Measurements from ENCODE around the gene CDH6.

DNA sequence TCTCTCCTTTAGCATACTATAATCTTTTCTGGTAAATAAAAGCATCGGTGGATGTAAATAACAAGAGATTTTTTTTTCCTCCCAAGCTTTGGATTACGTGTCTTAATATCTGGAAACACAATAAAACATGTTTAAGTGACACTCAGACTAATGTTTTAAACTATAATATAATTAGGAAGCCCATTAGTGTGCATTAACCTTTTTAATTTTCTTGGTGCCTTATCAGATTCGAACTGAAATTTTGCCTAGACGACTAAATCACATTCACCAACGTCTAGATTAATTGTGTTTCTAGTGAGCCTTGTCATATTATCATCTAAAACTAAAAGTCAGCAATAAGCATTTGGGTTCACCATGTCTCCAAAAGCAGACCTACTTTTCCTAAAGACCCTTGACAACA lies 110.2 kb downstream of the CDH6 start:
- TF ChIP-seq, protein P1, sequence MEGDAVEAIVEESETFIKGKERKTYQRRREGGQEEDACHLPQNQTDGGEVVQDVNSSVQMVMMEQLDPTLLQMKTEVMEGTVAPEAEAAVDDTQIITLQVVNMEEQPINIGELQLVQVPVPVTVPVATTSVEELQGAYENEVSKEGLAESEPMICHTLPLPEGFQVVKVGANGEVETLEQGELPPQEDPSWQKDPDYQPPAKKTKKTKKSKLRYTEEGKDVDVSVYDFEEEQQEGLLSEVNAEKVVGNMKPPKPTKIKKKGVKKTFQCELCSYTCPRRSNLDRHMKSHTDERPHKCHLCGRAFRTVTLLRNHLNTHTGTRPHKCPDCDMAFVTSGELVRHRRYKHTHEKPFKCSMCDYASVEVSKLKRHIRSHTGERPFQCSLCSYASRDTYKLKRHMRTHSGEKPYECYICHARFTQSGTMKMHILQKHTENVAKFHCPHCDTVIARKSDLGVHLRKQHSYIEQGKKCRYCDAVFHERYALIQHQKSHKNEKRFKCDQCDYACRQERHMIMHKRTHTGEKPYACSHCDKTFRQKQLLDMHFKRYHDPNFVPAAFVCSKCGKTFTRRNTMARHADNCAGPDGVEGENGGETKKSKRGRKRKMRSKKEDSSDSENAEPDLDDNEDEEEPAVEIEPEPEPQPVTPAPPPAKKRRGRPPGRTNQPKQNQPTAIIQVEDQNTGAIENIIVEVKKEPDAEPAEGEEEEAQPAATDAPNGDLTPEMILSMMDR (conservative IDR thresholded peaks at IDR 0.05; ENCODE audit: low read depth, low read length), result no peak
- TF ChIP-seq RFX5 (IDR thresholded peaks at IDR 0.05; ENCODE audit: low read depth, low read length) (no peak), POLR2A (IDR thresholded peaks at IDR 0.05; ENCODE audit: low read depth, low read length) (no peak), BHLHE40 (IDR thresholded peaks at IDR 0.05; ENCODE audit: low read depth, low read length) (no peak), RCOR1 (IDR thresholded peaks at IDR 0.05; ENCODE audit: insufficient replicate concordance, low read length) (no peak), RAD21 (IDR thresholded peaks at IDR 0.05; ENCODE audit: low read length) (no peak), CHD1 (IDR thresholded peaks at IDR 0.05; ENCODE audit: low read depth, low read length) (no peak), MAFK (IDR thresholded peaks at IDR 0.05; ENCODE audit: low read depth, low read length) (no peak)
- TF ChIP-seq, protein P2, sequence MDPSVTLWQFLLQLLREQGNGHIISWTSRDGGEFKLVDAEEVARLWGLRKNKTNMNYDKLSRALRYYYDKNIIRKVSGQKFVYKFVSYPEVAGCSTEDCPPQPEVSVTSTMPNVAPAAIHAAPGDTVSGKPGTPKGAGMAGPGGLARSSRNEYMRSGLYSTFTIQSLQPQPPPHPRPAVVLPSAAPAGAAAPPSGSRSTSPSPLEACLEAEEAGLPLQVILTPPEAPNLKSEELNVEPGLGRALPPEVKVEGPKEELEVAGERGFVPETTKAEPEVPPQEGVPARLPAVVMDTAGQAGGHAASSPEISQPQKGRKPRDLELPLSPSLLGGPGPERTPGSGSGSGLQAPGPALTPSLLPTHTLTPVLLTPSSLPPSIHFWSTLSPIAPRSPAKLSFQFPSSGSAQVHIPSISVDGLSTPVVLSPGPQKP (IDR thresholded peaks at IDR 0.05; ENCODE audit: borderline replicate concordance, low read depth, low read length), result no peak

Data from IMR-90 (cell line).